ENCODE results near the gene GKAP1.
A peak's percentile ranks its signal among the peaks of the same experiment; 100 is the strongest.
"Not testable (repeated sequence)": the region's sequence is repeated elsewhere in the genome, so short reads cannot be mapped to it uniquely, and the experiment has no call there.

Gene GKAP1

GRCh38 chr9:83728591-83729368, 88.8 kb downstream of the GKAP1 start:
- not testable (repeated sequence) for DNase-seq (ENCODE audit: low read depth in 2 of 2)

DNA sequence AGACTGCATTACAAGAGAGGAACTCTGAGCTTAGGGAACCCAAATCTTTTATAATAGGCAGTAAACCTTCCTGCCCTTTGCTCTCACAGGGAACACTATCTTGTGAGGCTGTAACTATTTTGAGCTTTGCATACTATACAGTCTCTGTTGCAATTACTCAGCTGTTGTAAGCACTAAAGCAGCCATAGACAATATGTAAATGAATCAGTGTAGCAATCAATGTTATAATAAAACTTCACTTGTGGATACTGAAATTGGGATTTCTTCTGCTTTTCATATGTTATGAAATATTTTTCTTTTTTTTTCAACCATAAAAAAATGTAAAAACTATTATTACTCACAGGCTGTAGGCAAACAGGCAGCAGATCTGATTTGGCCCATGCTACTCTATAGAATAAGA, 93.1 kb downstream of the GKAP1 start:
- DNase-seq (ENCODE audit: low read depth in 2 of 2), result no peak

GRCh38 chr9:83722726-83723495, 94.7 kb downstream of the GKAP1 start:
- no peak for DNase-seq (ENCODE audit: low read depth in 2 of 2)

DNA sequence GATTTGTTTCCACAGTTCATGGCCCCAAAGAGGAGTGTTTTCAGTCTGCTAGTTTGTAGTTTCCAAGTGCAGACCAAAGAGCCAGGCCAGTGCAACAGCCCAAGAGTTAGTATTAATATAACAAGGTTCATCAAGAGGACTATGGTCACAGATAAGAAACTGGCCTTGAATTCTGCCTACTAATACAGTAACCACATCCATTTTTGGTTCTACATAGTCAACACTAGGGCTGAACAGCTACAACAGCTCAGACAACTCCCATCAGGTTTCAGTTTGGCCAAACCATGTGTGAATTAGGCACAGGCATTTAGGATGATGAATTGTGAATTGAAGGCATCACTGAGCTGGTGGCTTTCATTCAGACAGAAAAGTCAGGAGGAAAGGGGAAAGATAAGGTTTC, 96.1 kb downstream of the GKAP1 start:
- no peak for DNase-seq (ENCODE audit: low read depth in 2 of 2)

- DNase-seq (ENCODE audit: low read depth in 2 of 2), result no peak
Measured at GRCh38 chr9:83715794-83716193, 101.8 kb downstream of the GKAP1 start.

- DNase-seq (ENCODE audit: low read depth in 2 of 2), result no peak
Measured at GRCh38 chr9:83715221-83715620, 102.3 kb downstream of the GKAP1 start.

- no peak for DNase-seq (ENCODE audit: low read depth in 2 of 2)
Measured at GRCh38 chr9:83714329-83714728, 103.2 kb downstream of the GKAP1 start.

GRCh38 chr9:83708515-83709158, 108.9 kb downstream of the GKAP1 start:
- peak in 1 of 2 experiments; percentile 9 for DNase-seq (ENCODE audit: low read depth in 2 of 2)

DNA sequence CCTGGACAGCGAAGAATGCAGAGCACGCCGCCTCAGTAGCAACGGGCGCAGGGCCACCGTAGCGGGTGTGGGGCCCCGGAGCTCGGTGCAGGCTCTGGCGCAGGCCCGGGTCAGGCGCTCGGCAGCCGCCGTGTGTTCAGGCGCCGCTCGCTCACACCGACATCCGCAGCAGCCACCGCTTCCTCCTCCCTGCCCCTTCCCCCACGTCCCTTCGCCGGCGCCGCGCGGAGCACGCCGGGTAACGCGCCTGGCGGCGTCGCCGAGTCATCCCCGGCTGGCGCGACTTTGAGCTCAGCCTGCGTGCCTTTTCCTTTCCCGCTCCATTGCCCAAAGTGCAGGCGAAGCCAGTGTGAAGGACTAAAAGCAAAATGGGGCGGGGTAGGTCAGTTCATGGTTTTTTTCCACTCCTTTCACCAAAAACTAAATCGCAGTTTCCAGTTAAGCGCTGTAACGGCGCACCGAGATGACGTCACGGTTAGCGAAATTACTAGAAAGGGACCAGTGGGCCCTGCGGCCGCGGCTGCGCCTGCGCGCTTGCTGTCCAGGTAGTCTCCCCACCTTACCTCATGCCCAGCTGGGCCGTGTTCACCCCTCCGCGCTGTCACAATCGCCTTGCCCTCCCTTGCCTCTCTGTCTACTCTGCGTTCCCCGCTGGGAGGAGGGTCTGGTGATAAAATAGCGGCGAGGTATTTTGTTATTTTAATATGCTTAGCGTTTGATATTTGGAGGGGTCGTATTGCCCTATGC, 109.6 kb downstream of the GKAP1 start, which contains the start of gene UBQLN1:
TSS of gene UBQLN1 (minus strand) at position 191 of the 747 bp plus-strand sequence. CDS start 279 bp downstream, outside the sequence.
- DNase-seq (ENCODE audit: low read depth in 2 of 2), result peak; percentile 82 to 83

DNA sequence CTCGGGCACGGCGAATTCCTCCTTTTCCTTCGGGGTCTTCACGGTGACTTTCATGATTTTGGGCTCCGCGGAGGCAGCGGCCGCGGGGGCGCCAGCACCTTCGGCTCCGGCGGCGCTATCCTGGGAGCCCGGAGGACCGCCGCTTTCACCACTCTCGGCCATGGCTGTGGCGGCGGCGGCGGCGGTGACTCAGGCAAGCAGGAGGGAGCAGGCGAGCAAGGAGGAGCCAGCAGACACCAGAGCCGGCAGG, 110.1 kb downstream of the GKAP1 start:
- no peak for DNase-seq (ENCODE audit: low read depth in 2 of 2)

DNA sequence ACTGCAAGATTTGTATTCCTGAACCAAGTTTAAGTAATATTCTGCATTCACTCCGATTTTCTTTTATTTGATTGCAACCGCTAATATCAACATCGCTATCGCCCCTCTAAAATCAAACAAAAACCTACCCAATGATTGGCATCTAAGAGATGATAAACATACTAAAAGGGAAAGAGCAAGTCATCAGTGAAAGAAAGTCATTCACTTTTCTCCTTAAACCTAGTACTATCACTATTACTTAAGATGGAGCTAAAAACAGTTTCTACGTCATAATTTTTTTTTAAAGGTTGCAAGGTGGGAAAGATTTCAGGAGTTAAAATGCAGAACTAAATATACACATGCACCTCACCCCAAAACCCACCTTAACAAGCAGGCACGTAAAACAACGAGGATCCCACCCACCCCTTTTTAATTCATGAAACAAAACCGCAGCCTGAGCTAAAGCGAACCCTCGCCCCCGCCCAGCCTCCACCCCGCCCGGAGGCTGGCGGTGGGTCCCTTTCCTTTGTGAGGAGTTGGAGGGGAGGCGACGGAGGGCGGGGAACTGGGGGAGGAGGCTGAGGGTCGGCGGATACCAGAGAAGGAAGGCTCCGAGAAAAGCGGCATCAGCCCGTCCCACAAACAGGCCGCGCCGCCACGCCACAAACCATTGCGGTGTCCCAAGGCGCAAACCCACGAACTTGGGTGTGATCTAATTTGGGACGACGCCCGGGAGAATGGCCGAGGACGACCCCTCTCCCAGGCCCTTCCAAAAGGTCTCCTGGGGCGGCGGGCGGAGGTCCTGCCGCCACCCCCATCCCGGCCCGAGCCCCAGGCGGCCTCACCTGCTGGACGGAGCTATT, 110.7 kb downstream of the GKAP1 start:
- no peak for DNase-seq (ENCODE audit: low read depth in 2 of 2)

DNA sequence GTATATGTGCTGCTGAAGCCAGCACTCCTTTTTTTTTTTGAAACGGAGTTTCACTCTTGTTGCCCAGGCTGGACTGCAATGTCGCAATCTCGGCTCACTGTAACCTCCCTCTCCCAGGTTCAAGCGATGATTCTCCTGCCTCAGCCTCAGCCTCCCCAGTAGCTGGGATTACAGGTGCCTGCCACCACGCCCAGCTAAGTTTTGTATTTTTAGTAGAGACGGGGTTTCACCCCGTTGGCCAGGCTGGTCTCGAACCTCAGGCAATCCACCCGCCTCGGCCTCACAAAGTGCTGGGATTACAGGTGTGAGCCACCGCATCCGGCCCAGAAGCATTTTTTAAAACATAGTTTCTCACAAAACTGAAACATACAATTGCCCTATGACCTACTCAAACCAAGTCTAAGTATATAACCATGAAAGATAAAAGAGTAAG, 112.3 kb downstream of the GKAP1 start:
- DNase-seq (ENCODE audit: low read depth in 2 of 2), result not testable (repeated sequence)

DNA sequence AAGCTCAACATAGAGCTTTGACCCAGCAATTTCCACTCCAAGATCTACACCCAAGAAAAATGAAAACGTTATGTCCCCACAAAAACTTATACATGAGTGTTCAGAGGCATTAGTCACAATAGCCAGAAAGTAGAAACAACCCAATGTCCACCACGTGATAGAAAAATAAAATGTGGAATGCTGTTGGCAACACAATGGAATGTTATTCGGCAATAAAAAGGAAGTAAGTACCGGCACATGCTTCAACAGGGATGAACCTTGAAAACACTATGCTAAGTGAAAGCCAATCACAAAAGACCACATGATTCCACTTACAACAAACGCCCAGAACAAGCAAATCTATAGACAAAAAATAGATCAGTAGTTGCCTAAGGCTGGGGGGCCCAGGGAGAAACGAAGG, 115.8 kb downstream of the GKAP1 start:
- DNase-seq (ENCODE audit: low read depth in 2 of 2), result peak; percentile 24 to 28

DNA sequence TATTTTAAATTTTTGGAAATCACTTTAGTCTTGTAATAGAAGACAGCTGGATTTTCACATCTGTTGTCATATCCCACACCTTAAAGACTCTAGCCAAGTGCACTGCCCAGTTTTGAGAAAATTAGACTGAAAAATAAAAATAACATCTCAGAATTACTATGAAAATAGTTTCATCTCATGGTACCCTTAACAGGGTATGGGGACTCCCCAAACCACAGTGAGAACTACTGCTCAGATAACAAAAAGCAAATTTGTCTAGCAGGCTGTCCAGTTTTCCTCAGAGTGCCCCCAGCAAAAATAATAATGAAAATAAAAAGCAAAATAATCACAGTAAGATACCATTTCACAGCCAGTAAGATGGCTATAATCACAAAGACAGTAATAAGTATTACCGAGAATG, 116.3 kb downstream of the GKAP1 start:
- no peak for DNase-seq (ENCODE audit: low read depth in 2 of 2)

GRCh38 chr9:83699615-83700014, 118.0 kb downstream of the GKAP1 start:
- no peak for DNase-seq (ENCODE audit: low read depth in 2 of 2)

DNA sequence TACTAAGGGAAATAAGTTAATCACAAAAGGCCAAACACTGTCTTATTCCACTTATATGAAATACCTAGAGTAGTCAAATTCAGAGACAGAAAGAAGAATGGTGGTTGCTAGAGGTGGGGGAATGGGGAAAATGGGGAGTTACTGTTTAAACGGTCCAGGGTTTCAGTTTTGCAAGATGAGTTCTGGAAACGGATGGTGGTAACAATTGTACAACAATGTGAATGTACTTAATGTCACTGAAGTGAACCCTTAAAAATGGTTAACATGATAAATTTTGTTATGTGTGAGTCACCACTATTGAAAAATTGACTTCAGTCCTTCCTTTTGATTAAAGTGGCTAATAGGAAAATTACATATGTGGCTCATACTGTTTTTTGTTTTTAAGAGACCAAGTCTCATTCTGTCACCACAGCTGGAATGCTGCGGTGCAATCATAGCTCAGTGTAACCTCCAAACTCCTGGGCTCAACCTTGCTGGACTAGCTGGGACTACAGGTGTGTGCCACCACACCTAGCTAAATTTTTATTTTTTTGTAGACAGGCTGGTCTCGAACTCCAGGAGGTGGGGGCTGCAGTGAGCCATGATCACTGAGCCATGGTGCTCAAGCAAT, 118.5 kb downstream of the GKAP1 start:
- no peak for DNase-seq (ENCODE audit: low read depth in 2 of 2)

- DNase-seq (ENCODE audit: low read depth in 2 of 2), result no peak
Measured at GRCh38 chr9:83691492-83691891, 126.1 kb downstream of the GKAP1 start.

Data from fibroblast of skin of left quadriceps (primary cell).